Brain microvascular endothelial cell (primary cell): Measurements from ENCODE around the gene MAX.

Experiments
- DNase-seq: peaks from one replicate; pipeline ENCODE4 v3.0.0-alpha.2; 2020
- H3K27ac ChIP-seq: fragments of 250-450 bp; sonication (Bioruptor Pico); 2 replicates; pipeline ENCODE4 v1.5.1; 2020; ENCODE audit warnings: mild to moderate bottlenecking, moderate library complexity
- H3K27me3 ChIP-seq: fragments of 250-450 bp; sonication (Bioruptor Pico); replicated peaks from 2 replicates; pipeline ENCODE4 v1.5.1; 2020; ENCODE audit warnings: mild to moderate bottlenecking
- H3K36me3 ChIP-seq: fragments of 250-450 bp; sonication (Bioruptor Pico); replicated peaks from 2 replicates; pipeline ENCODE4 v1.5.1; 2020; ENCODE audit warnings: mild to moderate bottlenecking
- H3K4me3 ChIP-seq: 2 replicates; pipeline ENCODE4 v1.5.1; 2011; ENCODE audit warnings: low read depth, mild to moderate bottlenecking, control low read depth, low read length, moderate library complexity
- in situ Hi-C: cut with HindIII; loops from 2 replicates; pipeline ENCODE4 v1.10.0; 2017; ENCODE audit warnings: low sequenced_read_pairs, low pct_ligation_motif_present
- TF ChIP-seq, protein P1 (sequence below): IDR thresholded peaks from 2 replicates; pipeline ENCODE4 v1.5.1; 2011; ENCODE audit warnings: low read depth, mild to moderate bottlenecking, moderate library complexity, low read length, control low read depth, inconsistent platforms; ENCODE audit errors: missing control alignments

The MAX gene

GRCh38 chr14:65080960-65081747 is 21.2 kb downstream of the MAX start:
- peaks cover 64% of the 10 kb centered on the region for H3K36me3 ChIP-seq
- in situ Hi-C loops: no loop called here
- DNase-seq: peak; percentile 19

DNA sequence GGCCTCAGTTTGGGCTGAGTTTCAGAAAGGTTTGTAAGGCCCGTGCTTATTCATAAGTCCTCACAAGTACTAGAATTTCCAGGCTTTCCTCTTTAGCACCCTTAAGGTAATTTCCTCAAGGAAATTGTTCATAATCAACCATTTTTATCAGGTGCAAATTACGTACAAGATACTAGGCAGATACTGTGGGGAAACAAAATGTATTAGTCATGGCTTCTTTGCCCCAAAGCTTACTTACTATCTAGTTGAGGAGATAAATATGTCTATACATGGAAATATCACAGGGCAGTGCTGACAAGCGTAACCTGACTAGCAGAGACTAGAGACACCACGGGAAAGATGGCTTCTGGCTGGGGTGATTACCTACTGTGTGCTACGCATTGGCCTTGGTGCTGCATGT is 22.5 kb downstream of the MAX start:
- H3K4me3 ChIP-seq: no peak overlapping the region
- in situ Hi-C loops: no loop called here
- TF ChIP-seq, protein P1, sequence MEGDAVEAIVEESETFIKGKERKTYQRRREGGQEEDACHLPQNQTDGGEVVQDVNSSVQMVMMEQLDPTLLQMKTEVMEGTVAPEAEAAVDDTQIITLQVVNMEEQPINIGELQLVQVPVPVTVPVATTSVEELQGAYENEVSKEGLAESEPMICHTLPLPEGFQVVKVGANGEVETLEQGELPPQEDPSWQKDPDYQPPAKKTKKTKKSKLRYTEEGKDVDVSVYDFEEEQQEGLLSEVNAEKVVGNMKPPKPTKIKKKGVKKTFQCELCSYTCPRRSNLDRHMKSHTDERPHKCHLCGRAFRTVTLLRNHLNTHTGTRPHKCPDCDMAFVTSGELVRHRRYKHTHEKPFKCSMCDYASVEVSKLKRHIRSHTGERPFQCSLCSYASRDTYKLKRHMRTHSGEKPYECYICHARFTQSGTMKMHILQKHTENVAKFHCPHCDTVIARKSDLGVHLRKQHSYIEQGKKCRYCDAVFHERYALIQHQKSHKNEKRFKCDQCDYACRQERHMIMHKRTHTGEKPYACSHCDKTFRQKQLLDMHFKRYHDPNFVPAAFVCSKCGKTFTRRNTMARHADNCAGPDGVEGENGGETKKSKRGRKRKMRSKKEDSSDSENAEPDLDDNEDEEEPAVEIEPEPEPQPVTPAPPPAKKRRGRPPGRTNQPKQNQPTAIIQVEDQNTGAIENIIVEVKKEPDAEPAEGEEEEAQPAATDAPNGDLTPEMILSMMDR: no peak

More at GRCh38 chr14:65080960-65081747, 21.2 kb downstream of the MAX start:
- H3K27me3 ChIP-seq: no peaks in the 10 kb centered on the region
- H3K4me3 ChIP-seq: no peak overlapping the region
- no peak overlapping the region for H3K27ac ChIP-seq
- TF ChIP-seq, protein P1: no peak

DNA sequence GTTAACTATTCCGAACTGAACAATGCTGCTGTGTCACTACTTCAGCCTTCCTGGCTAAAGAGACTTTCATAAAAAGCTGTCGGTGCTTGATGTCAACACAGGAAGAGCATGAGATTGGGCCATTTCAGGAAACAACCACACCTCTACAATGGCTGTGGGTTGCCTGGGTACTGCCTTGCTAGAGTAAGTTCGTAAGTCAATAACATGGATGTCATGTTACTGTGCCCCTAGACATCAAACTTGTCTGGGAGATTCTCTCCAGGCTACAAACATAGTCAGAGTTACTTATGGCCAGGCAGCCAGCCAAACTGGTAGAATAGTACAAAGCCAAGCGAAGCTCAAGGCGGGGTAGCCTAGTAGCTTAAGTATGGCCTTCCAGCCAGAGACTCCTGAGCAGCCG is 23.1 kb downstream of the MAX start:
- TF ChIP-seq, protein P1: no peak
- no peak overlapping the region for H3K4me3 ChIP-seq
- no peak overlapping the region for H3K27ac ChIP-seq
- in situ Hi-C loops: no loop called here
- H3K27me3 ChIP-seq: no peaks in the 10 kb centered on the region
- no peak for DNase-seq
- H3K36me3 ChIP-seq: peaks cover 53% of the 10 kb centered on the region

More for the DNA sequence above, 22.5 kb downstream of the MAX start:
- Histone ChIP-seq H3K36me3 (peaks cover 54% of the 10 kb centered on the region), H3K27me3 (no peaks in the 10 kb centered on the region), H3K27ac (no peak overlapping the region)
- no peak for DNase-seq

DNA sequence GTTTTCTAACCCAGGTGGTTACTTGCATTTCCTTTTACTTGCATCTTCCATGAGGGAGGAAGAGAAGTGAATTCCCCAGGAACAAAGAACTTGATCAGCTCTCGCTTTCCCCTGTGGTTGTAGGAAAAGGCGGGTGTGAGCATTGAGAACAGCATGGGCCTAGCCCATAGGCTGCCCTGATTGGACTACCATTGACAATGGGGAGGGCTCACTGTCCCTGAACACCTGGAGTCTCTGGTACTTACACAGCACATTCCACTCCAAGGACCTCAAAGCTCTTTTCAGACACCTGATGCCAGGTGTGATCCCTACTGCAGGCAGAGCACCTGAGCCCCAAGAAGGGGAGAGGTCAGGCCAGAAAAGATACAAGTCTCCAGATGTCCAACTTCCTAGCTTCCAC is 25.0 kb downstream of the MAX start:
- DNase-seq: no peak
- peaks cover 42% of the 10 kb centered on the region for H3K36me3 ChIP-seq
- TF ChIP-seq, protein P1: no peak
- no peak overlapping the region for H3K27ac ChIP-seq
- no peaks in the 10 kb centered on the region for H3K27me3 ChIP-seq
- in situ Hi-C loops: no loop called here
- no peak overlapping the region for H3K4me3 ChIP-seq

DNA sequence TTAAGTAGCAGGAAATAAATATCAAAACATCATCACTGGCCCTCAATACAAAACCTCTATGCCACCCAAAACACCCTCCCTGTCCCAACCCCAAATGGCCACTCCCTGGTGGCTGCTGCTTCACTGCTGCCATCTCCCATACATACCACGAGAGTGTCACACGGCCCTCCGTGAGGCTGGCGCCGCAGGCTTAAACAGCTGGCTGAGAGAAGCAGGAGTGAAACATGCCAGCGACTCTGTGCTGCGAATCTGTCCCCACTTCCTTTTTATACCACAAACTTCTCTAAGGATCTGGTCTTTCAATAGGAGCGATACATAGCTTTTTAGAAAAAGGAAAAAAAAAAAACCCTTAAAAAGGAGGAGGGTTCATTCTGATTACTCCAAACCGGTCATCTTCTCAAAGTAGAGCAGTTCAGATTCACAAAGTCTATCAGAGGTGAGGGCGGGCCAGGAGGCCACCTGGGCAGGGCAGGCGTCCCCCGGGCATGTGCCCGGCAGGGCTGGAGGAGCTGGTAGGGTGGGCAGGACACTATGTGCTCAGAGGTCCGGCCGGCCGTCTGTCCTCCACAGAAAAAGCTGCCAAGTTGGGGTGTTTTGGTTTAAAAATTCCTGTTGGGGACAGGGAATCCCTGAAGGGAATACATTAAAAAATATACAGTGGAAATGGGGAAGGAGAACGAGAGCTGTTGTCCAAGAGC is 26.5 kb downstream of the MAX start:
- H3K4me3 ChIP-seq: no peak overlapping the region
- H3K27ac ChIP-seq: no peak overlapping the region

More for the DNA sequence above, 26.5 kb downstream of the MAX start:
- no peak for DNase-seq
- TF ChIP-seq, protein P1: no peak
- Histone ChIP-seq H3K27me3 (no peaks in the 10 kb centered on the region), H3K36me3 (peaks cover 34% of the 10 kb centered on the region)
- in situ Hi-C loops: no loop called here
